ENCODE measurements around the gene RD3L.

RD3L gene

GRCh38 chr14:103932791-103933490, 9.4 kb downstream of the RD3L start:
- no peak overlapping the region for H3K4me3 ChIP-seq (IDR thresholded peaks at IDR 0.05; ENCODE audit: insufficient read depth, low read depth, low read length)
- H3K9ac ChIP-seq: no peak overlapping the region
- no peak overlapping the region for H2AFZ ChIP-seq (ENCODE audit: low read depth)
- no peaks in the 10 kb centered on the region for H4K20me1 ChIP-seq (ENCODE audit: insufficient read depth)
- H3K27me3 ChIP-seq (ENCODE audit: insufficient read depth, low read depth): no peaks in the 10 kb centered on the region
- H3K27ac ChIP-seq: no peak overlapping the region
- H3K4me1 ChIP-seq (ENCODE audit: low read depth, poor library complexity, severe bottlenecking): no peaks in the 10 kb centered on the region
- H3K79me2 ChIP-seq (ENCODE audit: insufficient read depth, low read depth): no peaks in the 10 kb centered on the region
- H3K36me3 ChIP-seq (ENCODE audit: insufficient read depth): no peaks in the 10 kb centered on the region
- H3K4me2 ChIP-seq: no peak overlapping the region
- no peak for TF ChIP-seq CTCF (conservative IDR thresholded peaks at IDR 0.05; ENCODE audit: low read depth, low read length)

GRCh38 chr14:103931422-103931821, 10.9 kb downstream of the RD3L start:
- no peak overlapping the region for H3K27ac ChIP-seq
- no peak overlapping the region for H3K4me2 ChIP-seq
- H4K20me1 ChIP-seq (ENCODE audit: insufficient read depth): no peaks in the 10 kb centered on the region
- H3K4me1 ChIP-seq (ENCODE audit: low read depth, poor library complexity, severe bottlenecking): no peaks in the 10 kb centered on the region
- no peak overlapping the region for H3K9ac ChIP-seq
- no peaks in the 10 kb centered on the region for H3K36me3 ChIP-seq (ENCODE audit: insufficient read depth)
- H3K4me3 ChIP-seq (IDR thresholded peaks at IDR 0.05; ENCODE audit: insufficient read depth, low read depth, low read length): no peak overlapping the region
- no peak overlapping the region for H2AFZ ChIP-seq (ENCODE audit: low read depth)
- TF ChIP-seq CTCF (conservative IDR thresholded peaks at IDR 0.05; ENCODE audit: low read depth, low read length): no peak
- no peaks in the 10 kb centered on the region for H3K79me2 ChIP-seq (ENCODE audit: insufficient read depth, low read depth)
- no peaks in the 10 kb centered on the region for H3K27me3 ChIP-seq (ENCODE audit: insufficient read depth, low read depth)

GRCh38 chr14:103930051-103930604, 12.2 kb downstream of the RD3L start:
- Histone ChIP-seq H3K4me3 (IDR thresholded peaks at IDR 0.05; ENCODE audit: insufficient read depth, low read depth, low read length) (no peak overlapping the region), H3K4me1 (ENCODE audit: low read depth, poor library complexity, severe bottlenecking) (no peaks in the 10 kb centered on the region), H3K36me3 (ENCODE audit: insufficient read depth) (no peaks in the 10 kb centered on the region), H3K79me2 (ENCODE audit: insufficient read depth, low read depth) (no peaks in the 10 kb centered on the region), H4K20me1 (ENCODE audit: insufficient read depth) (no peaks in the 10 kb centered on the region), H3K9ac (no peak overlapping the region), H3K27ac (no peak overlapping the region), H3K27me3 (ENCODE audit: insufficient read depth, low read depth) (no peaks in the 10 kb centered on the region), H2AFZ (ENCODE audit: low read depth) (no peak overlapping the region), H3K4me2 (no peak overlapping the region)
- no peak for TF ChIP-seq CTCF (conservative IDR thresholded peaks at IDR 0.05; ENCODE audit: low read depth, low read length)

- Histone ChIP-seq H3K4me2 (no peak within 1 kb of the TSS), H3K27ac (no peak within 1 kb of the TSS), H3K4me3 (IDR thresholded peaks at IDR 0.05; ENCODE audit: insufficient read depth, low read depth, low read length) (no peak within 1 kb of the TSS), H3K9ac (no peak within 1 kb of the TSS), H4K20me1 (ENCODE audit: insufficient read depth) (no peaks in the 10 kb centered on the region), H3K4me1 (ENCODE audit: low read depth, poor library complexity, severe bottlenecking) (no peaks in the 10 kb centered on the region), H3K36me3 (ENCODE audit: insufficient read depth) (no peaks in the 10 kb centered on the region), H3K27me3 (ENCODE audit: insufficient read depth, low read depth) (no peaks in the 10 kb centered on the region), H3K79me2 (ENCODE audit: insufficient read depth, low read depth) (no peaks in the 10 kb centered on the region), H2AFZ (ENCODE audit: low read depth) (no peak within 1 kb of the TSS)
- TF ChIP-seq CTCF (conservative IDR thresholded peaks at IDR 0.05; ENCODE audit: low read depth, low read length): no peak
These were observed 14.1 kb downstream of the RD3L start, which contains the start of gene TDRD9 for GRCh38 chr14:103928011-103928890. Gene TDRD9 (plus strand): TSS chr14:103928456. CDS start chr14:103928510, 54 bp downstream.

Measured in KMS-11 (cell line).